Hippocampal formation (tissue), 2 donors: ENCODE measurements around the gene FBXO22.
"Not testable (repeated sequence)": the region's sequence is repeated elsewhere in the genome, so short reads cannot be mapped to it uniquely, and the experiment has no call there.

ENCODE experiments used
- DNase-seq, 2 donors: peaks; one replicate each; lab custom pipeline; 2025; lab: John Stamatoyannopoulos, UW

The FBXO22 gene

GRCh38 chr15:75981149-75981815 is 77.6 kb downstream of the FBXO22 start:
- DNase-seq = no peak

- no peak for DNase-seq
These were observed 78.8 kb downstream of the FBXO22 start for GRCh38 chr15:75982468-75982867.

GRCh38 chr15:75984706-75985105 is 81.0 kb downstream of the FBXO22 start:
- DNase-seq = not testable (repeated sequence)

GRCh38 chr15:75985971-75986370 is 82.3 kb downstream of the FBXO22 start:
- no peak for DNase-seq

- no peak for DNase-seq
These were observed 85.4 kb downstream of the FBXO22 start for GRCh38 chr15:75989045-75989444.

- DNase-seq = no peak
These were observed 86.2 kb downstream of the FBXO22 start for GRCh38 chr15:75989875-75990274.
